HCT116 (cell line): ENCODE results near the gene LPIN1. TPM values are rescaled to one million over a fixed set of nuclear protein-coding genes. Genes with fewer than 3 reads are reported as not detected.

ENCODE experiments used
- ATAC-seq: fragments of 200-7000 bp; cut with Tn5 transposase; 2 replicates; pipeline ENCODE4 v1.9.1; 2020; ENCODE audit warnings: mild to moderate bottlenecking, moderate library complexity
- BruUV-seq: library from RNA; stranded (reverse); fragments of 400-500 nt; replicated peaks from 2 replicates; lab custom pipeline; 2021; lab: Mats Ljungman, UMichigan
- CTCF ChIA-PET: fragments of 300-600 bp; sonication (Branson Sonifier 250); formaldehyde crosslinking; loops from one replicate; lab custom pipeline; 2021; ENCODE audit warnings: antibody characterized with exemption; lab: Charles Lee
- POLR2A ChIA-PET: fragments of 300-600, 350-600 bp; sonication (Branson Sonifier 250); formaldehyde crosslinking; loops from one replicate; lab custom pipeline; 2021; ENCODE audit warnings: antibody characterized with exemption; lab: Charles Lee
- RAD21 ChIA-PET, 2 experiments: fragments of 300-600 bp; sonication (Branson Sonifier 250); formaldehyde crosslinking; loops; one replicate each; lab custom pipeline; 2023; ENCODE audit warnings: low total read pairs in 2 of 2; ENCODE audit not compliant: uncharacterized antibody in 2 of 2, unreplicated experiment in 2 of 2, low non-redundant PET in 1 of 2; lab: Charles Lee
- DNase-seq: peaks from one replicate; pipeline ENCODE4 v3.0.0-alpha.2; 2010; ENCODE audit warnings: low read depth, low spot score
- H2AFZ ChIP-seq: fragments of 200-600 bp; shearing (Covaris generic), sonication (generic); 2 replicates; pipeline ENCODE4 v1.6.1; 2017; ENCODE audit warnings: low read depth, mixed run types, mixed read lengths, antibody characterized with exemption, low read length; ENCODE audit not compliant: poor library complexity, severe bottlenecking
- H3K27ac ChIP-seq: 2 replicates; pipeline ENCODE4 v1.5.1; 2012; ENCODE audit warnings: low read depth, low read length
- H3K27me3 ChIP-seq: fragments of 200-600 bp; sonication (generic); 2 replicates; pipeline ENCODE4 v1.6.1; 2016; ENCODE audit warnings: mixed run types, low read length, mixed read lengths; ENCODE audit not compliant: insufficient read depth
- H3K36me3 ChIP-seq, 2 experiments: fragments of 200-500 bp in 1 of 2; fragments of 200-600 bp in 1 of 2; sonication (Bioruptor generic) in 1 of 2; sonication (generic) in 1 of 2; 2 replicates each; pipeline versions ENCODE4 v1.5.1 to v1.6.1; 2014 to 2016; ENCODE audit warnings: low read length in 2 of 2, inconsistent platforms in 1 of 2, mixed read lengths in 1 of 2, mixed run types in 1 of 2; ENCODE audit not compliant: insufficient read depth in 2 of 2, control insufficient read depth in 1 of 2
- H3K4me1 ChIP-seq, 2 experiments: fragments of 200-600 bp in 1 of 2; sonication (generic) in 1 of 2; 2 replicates each; pipeline versions ENCODE4 v1.5.1 to v1.6.1; 2012 to 2017; ENCODE audit warnings: low read length in 2 of 2, inconsistent platforms in 1 of 2, mild to moderate bottlenecking in 1 of 2, mixed read lengths in 1 of 2, mixed run types in 1 of 2, moderate library complexity in 1 of 2; ENCODE audit not compliant: insufficient read depth in 2 of 2, control insufficient read depth in 1 of 2
- H3K4me2 ChIP-seq: fragments of 200-600 bp; sonication (generic); 2 replicates; pipeline ENCODE4 v1.6.1; 2017; ENCODE audit warnings: mixed run types, low read length, mixed read lengths
- H3K4me3 ChIP-seq, 2 experiments: fragments of 200-600 bp in 1 of 2; sonication (generic) in 1 of 2; replicated peaks in 1 of 2; 2 replicates each; pipeline ENCODE4 v1.5.1; 2011 to 2016; ENCODE audit warnings: low read length in 2 of 2, control low read depth in 1 of 2, low read depth in 1 of 2, mild to moderate bottlenecking in 1 of 2, mixed read lengths in 1 of 2, mixed run types in 1 of 2
- H3K79me2 ChIP-seq: fragments of 200-600 bp; sonication (generic); 2 replicates; pipeline ENCODE4 v1.6.1; 2017; ENCODE audit warnings: mild to moderate bottlenecking, mixed run types, low read length, moderate library complexity, mixed read lengths; ENCODE audit not compliant: insufficient read depth
- H3K9ac ChIP-seq: fragments of 200-600 bp; sonication (generic); 2 replicates; pipeline ENCODE4 v1.6.1; 2016; ENCODE audit warnings: low read length, mixed read lengths
- H3K9me2 ChIP-seq: fragments of 200-600 bp; sonication (generic), shearing (Covaris generic); 2 replicates; pipeline ENCODE4 v1.6.1; 2017; ENCODE audit warnings: mixed run types, mild to moderate bottlenecking, moderate library complexity; ENCODE audit not compliant: insufficient read depth
- H3K9me3 ChIP-seq, 2 experiments: fragments of 200-500 bp in 1 of 2; fragments of 200-600 bp in 1 of 2; sonication (Bioruptor generic) in 1 of 2; sonication (generic) in 1 of 2; 2 replicates each; pipeline ENCODE4 v1.6.1; 2014 to 2017; ENCODE audit warnings: low read length in 2 of 2, mixed read lengths in 2 of 2, inconsistent platforms in 1 of 2, low read depth in 1 of 2, mild to moderate bottlenecking in 1 of 2, mixed run types in 1 of 2, moderate library complexity in 1 of 2; ENCODE audit not compliant: control insufficient read depth in 1 of 2, insufficient read depth in 1 of 2
- H4K20me1 ChIP-seq: fragments of 200-600 bp; sonication (generic), shearing (Covaris generic); 2 replicates; pipeline ENCODE4 v1.6.1; 2017; ENCODE audit warnings: mixed run types, mild to moderate bottlenecking, moderate library complexity; ENCODE audit not compliant: insufficient read depth
- CBX3 ChIP-seq: IDR thresholded peaks from 2 replicates; pipeline ENCODE4 v1.6.1; 2012; ENCODE audit warnings: low read depth
- CEBPB ChIP-seq: IDR thresholded peaks from 2 replicates; pipeline ENCODE4 v1.6.1; 2012; ENCODE audit warnings: low read depth
- CTCF ChIP-seq, 3 experiments: fragments of 200-600 bp in 1 of 3; sonication (generic) in 1 of 3; IDR thresholded peaks in 2 of 3; conservative IDR thresholded peaks in 1 of 3; 2 replicates each; pipeline ENCODE4 v1.5.1; 2012 to 2017; ENCODE audit warnings: low read depth in 2 of 3, low read length in 2 of 3, antibody characterized with exemption in 1 of 3, borderline replicate concordance in 1 of 3, control low read depth in 1 of 3, mild to moderate bottlenecking in 1 of 3, mixed read lengths in 1 of 3, mixed run types in 1 of 3, moderate library complexity in 1 of 3; ENCODE audit not compliant: insufficient read depth in 1 of 3
- ELF1 ChIP-seq: IDR thresholded peaks from 2 replicates; pipeline ENCODE4 v1.6.1; 2012; ENCODE audit warnings: low read depth, borderline replicate concordance
- EZH2phosphoT487 ChIP-seq: fragments of 200-600 bp; IDR thresholded peaks from 2 replicates; pipeline ENCODE4 v1.6.1; 2018; ENCODE audit warnings: antibody characterized with exemption, borderline replicate concordance
- FOSL1 ChIP-seq: IDR thresholded peaks from 2 replicates; pipeline ENCODE4 v1.6.1; 2012; ENCODE audit warnings: low read depth
- MAX ChIP-seq: IDR thresholded peaks from 2 replicates; pipeline ENCODE4 v1.6.1; 2012
- POLR2A ChIP-seq: IDR thresholded peaks from 2 replicates; pipeline ENCODE4 v1.7.0; 2011; ENCODE audit warnings: borderline replicate concordance; ENCODE audit not compliant: insufficient read depth, insufficient read length; ENCODE audit errors: extremely low read depth
- POLR2AphosphoS5 ChIP-seq: IDR thresholded peaks from 2 replicates; pipeline ENCODE4 v1.6.1; 2011; ENCODE audit warnings: mild to moderate bottlenecking, low read depth, low read length, moderate library complexity
- RAD21 ChIP-seq: IDR thresholded peaks from 2 replicates; pipeline ENCODE4 v1.6.1; 2012; ENCODE audit warnings: low read depth, mild to moderate bottlenecking
- REST ChIP-seq: IDR thresholded peaks from 2 replicates; pipeline ENCODE4 v1.6.1; 2012; ENCODE audit warnings: low read depth
- SIN3A ChIP-seq: IDR thresholded peaks from 2 replicates; pipeline ENCODE4 v1.6.1; 2012; ENCODE audit warnings: low read depth
- SP1 ChIP-seq: IDR thresholded peaks from 2 replicates; pipeline ENCODE4 v1.6.1; 2012; ENCODE audit warnings: low read depth
- SRF ChIP-seq: IDR thresholded peaks from 2 replicates; pipeline ENCODE4 v1.6.1; 2012; ENCODE audit warnings: low read depth
- TCF7L2 ChIP-seq: IDR thresholded peaks from 2 replicates; pipeline ENCODE4 v1.7.0; 2011; ENCODE audit warnings: borderline replicate concordance, inconsistent platforms; ENCODE audit not compliant: insufficient read depth, insufficient read length; ENCODE audit errors: extremely low read depth
- ZBTB33 ChIP-seq: IDR thresholded peaks from 2 replicates; pipeline ENCODE4 v1.6.1; 2011; ENCODE audit warnings: mild to moderate bottlenecking, low read length, moderate library complexity; ENCODE audit not compliant: insufficient replicate concordance; ENCODE audit errors: extremely low read depth
- ZFX ChIP-seq: fragments of 450-650 bp; IDR thresholded peaks from 2 replicates; pipeline ENCODE4 v1.6.1; 2017
- ZNF274 ChIP-seq: fragments of 200-500 bp; sonication (Bioruptor generic); IDR thresholded peaks from 2 replicates; pipeline ENCODE4 v1.6.1; 2014; ENCODE audit warnings: mild to moderate bottlenecking, low read depth, low read length, inconsistent platforms
- intact Hi-C: fragments of 100-400 bp; cut with micrococcal nuclease; formaldehyde crosslinking; loops from 2 replicates; pipeline ENCODE4 v1.10.0; 2022
- total RNA-seq: library from RNA; stranded (reverse); gene quantifications from one replicate; pipeline ENCODE4 v1.2.1, GENCODE V29; 2021; ENCODE audit not compliant: unreplicated experiment

Gene LPIN1
- total RNA-seq, 1 experiment from 2014 or later = 16.7 TPM

GRCh38 chr2:11775384-11775783 lies 29.0 kb downstream of the LPIN1 start (continued):
- TF ChIP-seq ZBTB33 = no peak
- TF ChIP-seq POLR2AphosphoS5 = no peak
- TF ChIP-seq SIN3A = no peak

- Histone ChIP-seq H3K4me2 (no peak overlapping the region), H3K27ac (no peak overlapping the region), H3K9ac (no peak overlapping the region), H3K9me3 (no peaks in the 10 kb centered on the region), H2AFZ (no peak overlapping the region), H3K36me3 (peaks cover 7 to 9% of the 10 kb centered on the region in 2 experiments; a peak in 1 of 4 replicates), H4K20me1 (no peaks in the 10 kb centered on the region), H3K4me3 (no peak overlapping the region), H3K9me2 (no peaks in the 10 kb centered on the region), H3K4me1 (peaks cover 0 to 11% of the 10 kb centered on the region in 2 experiments; a peak in 3 of 4 replicates), H3K27me3 (no peaks in the 10 kb centered on the region), H3K79me2 (no peaks in the 10 kb centered on the region)
- POLR2A ChIA-PET = no interaction called here
- no peak for ATAC-seq
- CTCF ChIA-PET = interaction anchor here (3.4 kb wide), 1 partner anchor 39 kb away, joined by 36 read pairs; no protein-coding TSS in a partner anchor
- intact Hi-C loops = loop anchor here (5.0 kb wide), 2 partner anchors 195 to 300 kb away; no protein-coding TSS in a partner anchor
- no peak for DNase-seq
- BruUV-seq = no TSS peak
- RAD21 ChIA-PET = no interaction called here
- TF ChIP-seq SRF = no peak
- TF ChIP-seq EZH2phosphoT487 = no peak
- TF ChIP-seq MAX = no peak
- TF ChIP-seq FOSL1 = no peak
- no peak for TF ChIP-seq POLR2AphosphoS5
- TF ChIP-seq CBX3 = no peak
- no peak for TF ChIP-seq CTCF (IDR thresholded peaks at IDR 0.05 in 2 of 3, conservative IDR thresholded peaks at IDR 0.05 in 1 of 3; ENCODE audit: borderline replicate concordance in 1 of 3, insufficient read depth in 1 of 3, low read depth in 2 of 3, low read length in 2 of 3)
- TF ChIP-seq TCF7L2 = no peak
- no peak for TF ChIP-seq REST
- no peak for TF ChIP-seq SP1
- TF ChIP-seq ZNF274 = no peak
- TF ChIP-seq RAD21 = no peak
- TF ChIP-seq ELF1 = no peak
- no peak for TF ChIP-seq ZFX
- no peak for TF ChIP-seq POLR2A
- TF ChIP-seq CEBPB = no peak
Observed at GRCh38 chr2:11777066-11777782, 30.8 kb downstream of the LPIN1 start.
